PC-3 (cell line): ENCODE results near the gene ARSD.

Experiments
- EZH2 ChIP-seq: fragments of 300-600 bp; sonication (generic); IDR thresholded peaks from one replicate; pipeline ENCODE4 v1.6.1; 2017; ENCODE audit warnings: antibody characterized with exemption, mild to moderate bottlenecking, low read length; ENCODE audit not compliant: unreplicated experiment
- TF ChIP-seq, protein P1 (sequence below): fragments of 300-600 bp; sonication (generic); conservative IDR thresholded peaks from 2 replicates; pipeline ENCODE4 v1.5.1; 2017; ENCODE audit warnings: antibody characterized with exemption, low read depth, mild to moderate bottlenecking, low read length

DNA sequence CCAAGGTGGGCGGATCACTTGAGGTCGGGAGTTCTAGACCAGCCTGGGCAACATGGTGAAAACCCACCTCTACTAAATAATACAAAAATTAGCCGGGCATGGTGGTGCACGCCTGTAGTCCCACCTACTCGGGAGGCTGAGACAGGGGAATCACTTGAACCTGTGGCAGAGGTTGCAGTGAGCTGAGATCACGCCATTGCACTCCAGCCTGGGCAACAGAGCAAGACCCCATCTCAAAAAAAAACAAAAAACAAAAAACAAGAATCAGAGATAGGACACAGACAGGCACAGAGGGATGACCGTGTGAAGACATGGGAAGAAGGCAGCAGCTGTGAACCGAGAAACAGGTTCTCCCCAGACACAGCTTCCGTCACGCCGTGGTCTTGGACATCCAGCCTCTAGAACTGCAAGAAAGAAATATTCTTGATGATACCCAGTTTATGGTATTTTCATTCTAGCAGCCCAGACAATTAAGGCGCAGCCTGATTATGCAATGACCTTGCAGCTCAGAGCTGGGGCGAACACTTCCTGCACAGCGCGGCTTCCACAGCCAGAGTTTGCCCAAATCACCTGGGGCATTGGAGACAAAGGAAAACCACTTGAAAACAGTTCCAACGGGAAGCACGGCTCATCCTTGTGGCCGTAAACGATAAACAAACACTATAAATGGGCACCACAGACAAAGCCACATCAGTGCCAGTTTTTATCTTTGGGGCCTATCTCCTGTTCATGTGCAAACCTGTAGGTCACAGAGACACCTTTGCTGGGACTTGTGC lies 4.2 kb upstream of the ARSD start:
- TF ChIP-seq, protein P1, sequence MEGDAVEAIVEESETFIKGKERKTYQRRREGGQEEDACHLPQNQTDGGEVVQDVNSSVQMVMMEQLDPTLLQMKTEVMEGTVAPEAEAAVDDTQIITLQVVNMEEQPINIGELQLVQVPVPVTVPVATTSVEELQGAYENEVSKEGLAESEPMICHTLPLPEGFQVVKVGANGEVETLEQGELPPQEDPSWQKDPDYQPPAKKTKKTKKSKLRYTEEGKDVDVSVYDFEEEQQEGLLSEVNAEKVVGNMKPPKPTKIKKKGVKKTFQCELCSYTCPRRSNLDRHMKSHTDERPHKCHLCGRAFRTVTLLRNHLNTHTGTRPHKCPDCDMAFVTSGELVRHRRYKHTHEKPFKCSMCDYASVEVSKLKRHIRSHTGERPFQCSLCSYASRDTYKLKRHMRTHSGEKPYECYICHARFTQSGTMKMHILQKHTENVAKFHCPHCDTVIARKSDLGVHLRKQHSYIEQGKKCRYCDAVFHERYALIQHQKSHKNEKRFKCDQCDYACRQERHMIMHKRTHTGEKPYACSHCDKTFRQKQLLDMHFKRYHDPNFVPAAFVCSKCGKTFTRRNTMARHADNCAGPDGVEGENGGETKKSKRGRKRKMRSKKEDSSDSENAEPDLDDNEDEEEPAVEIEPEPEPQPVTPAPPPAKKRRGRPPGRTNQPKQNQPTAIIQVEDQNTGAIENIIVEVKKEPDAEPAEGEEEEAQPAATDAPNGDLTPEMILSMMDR: no peak
- TF ChIP-seq EZH2: no peak
